IPS-20b (cell line): Measurements from ENCODE around the gene SNORC.

Source experiments
- H3K27ac ChIP-seq: one replicate; pipeline ENCODE4 v1.5.1; 2013; ENCODE audit warnings: low read length
- H3K27me3 ChIP-seq: 2 replicates; pipeline ENCODE4 v1.6.1; 2013; ENCODE audit warnings: mild to moderate bottlenecking, low read length, inconsistent platforms; ENCODE audit not compliant: insufficient read depth
- H3K36me3 ChIP-seq: 2 replicates; pipeline ENCODE4 v1.6.1; 2013; ENCODE audit warnings: low read depth, mild to moderate bottlenecking, inconsistent platforms, low read length, moderate library complexity; ENCODE audit not compliant: insufficient read depth
- H3K4me1 ChIP-seq: 2 replicates; pipeline ENCODE4 v1.6.1; 2013; ENCODE audit warnings: mild to moderate bottlenecking, control low read depth, inconsistent platforms, low read length, moderate library complexity; ENCODE audit not compliant: insufficient read depth
- H3K4me3 ChIP-seq: 2 replicates; pipeline ENCODE4 v1.5.1; 2013; ENCODE audit warnings: mild to moderate bottlenecking, low read length, inconsistent platforms
- H3K9ac ChIP-seq: 2 replicates; pipeline ENCODE4 v1.6.1; 2013; ENCODE audit warnings: low read depth, mild to moderate bottlenecking, inconsistent platforms, low read length, moderate library complexity
- H3K9me3 ChIP-seq: 2 replicates; pipeline ENCODE4 v1.6.1; 2013; ENCODE audit warnings: mild to moderate bottlenecking, low read depth, low read length, inconsistent platforms; ENCODE audit not compliant: insufficient read depth

The SNORC gene

GRCh38 chr2:232877940-232878511 is 8.0 kb downstream of the SNORC start:
- H3K4me1 ChIP-seq: no peaks in the 10 kb centered on the region
- H3K36me3 ChIP-seq: no peaks in the 10 kb centered on the region
- H3K4me3 ChIP-seq: no peak overlapping the region
- peaks cover 42% of the 10 kb centered on the region for H3K27me3 ChIP-seq
- H3K9ac ChIP-seq: no peak overlapping the region
- no peak overlapping the region for H3K27ac ChIP-seq
- no peaks in the 10 kb centered on the region for H3K9me3 ChIP-seq

GRCh38 chr2:232878855-232879617 is 9.0 kb downstream of the SNORC start:
- Histone ChIP-seq H3K4me1 (no peaks in the 10 kb centered on the region), H3K9ac (no peak overlapping the region), H3K9me3 (no peaks in the 10 kb centered on the region), H3K27ac (no peak overlapping the region), H3K27me3 (peaks cover 41% of the 10 kb centered on the region), H3K4me3 (no peak overlapping the region), H3K36me3 (no peaks in the 10 kb centered on the region)

- no peaks in the 10 kb centered on the region for H3K9me3 ChIP-seq
- no peak overlapping the region for H3K4me3 ChIP-seq
- H3K9ac ChIP-seq: no peak overlapping the region
- no peaks in the 10 kb centered on the region for H3K36me3 ChIP-seq
- no peaks in the 10 kb centered on the region for H3K4me1 ChIP-seq
- H3K27me3 ChIP-seq: peaks cover 33% of the 10 kb centered on the region
- no peak overlapping the region for H3K27ac ChIP-seq
Observed at GRCh38 chr2:232879618-232880494, 9.8 kb downstream of the SNORC start.

GRCh38 chr2:232880764-232881351 is 10.8 kb downstream of the SNORC start:
- Histone ChIP-seq H3K9ac (no peak overlapping the region), H3K36me3 (no peaks in the 10 kb centered on the region), H3K4me1 (no peaks in the 10 kb centered on the region), H3K4me3 (no peak overlapping the region), H3K27me3 (peaks cover 23% of the 10 kb centered on the region), H3K27ac (no peak overlapping the region), H3K9me3 (no peaks in the 10 kb centered on the region)

- peaks cover 12% of the 10 kb centered on the region for H3K27me3 ChIP-seq
- H3K4me1 ChIP-seq: no peaks in the 10 kb centered on the region
- H3K9ac ChIP-seq: no peak overlapping the region
- H3K9me3 ChIP-seq: no peaks in the 10 kb centered on the region
- H3K36me3 ChIP-seq: no peaks in the 10 kb centered on the region
- no peak overlapping the region for H3K27ac ChIP-seq
- no peak overlapping the region for H3K4me3 ChIP-seq
Observed at GRCh38 chr2:232882085-232882484, 12.0 kb downstream of the SNORC start.

- H3K27ac ChIP-seq: no peak overlapping the region
- H3K9me3 ChIP-seq: no peaks in the 10 kb centered on the region
- H3K36me3 ChIP-seq: no peaks in the 10 kb centered on the region
- H3K27me3 ChIP-seq: peaks cover 7% of the 10 kb centered on the region
- no peak overlapping the region for H3K4me3 ChIP-seq
- H3K4me1 ChIP-seq: no peaks in the 10 kb centered on the region
- H3K9ac ChIP-seq: no peak overlapping the region
Observed at GRCh38 chr2:232882505-232883115, 12.5 kb downstream of the SNORC start.

- no peaks in the 10 kb centered on the region for H3K36me3 ChIP-seq
- H3K4me1 ChIP-seq: no peaks in the 10 kb centered on the region
- peaks cover under 1% of the 10 kb centered on the region; the same call in 1 of the 2 replicates for H3K27me3 ChIP-seq
- no peak overlapping the region for H3K9ac ChIP-seq
- no peak overlapping the region for H3K4me3 ChIP-seq
- no peak overlapping the region for H3K27ac ChIP-seq
- no peaks in the 10 kb centered on the region for H3K9me3 ChIP-seq
Observed at GRCh38 chr2:232883116-232883721, 13.2 kb downstream of the SNORC start.

- H3K27me3 ChIP-seq: no peaks in the 10 kb centered on the region
- no peaks in the 10 kb centered on the region for H3K4me1 ChIP-seq
- H3K27ac ChIP-seq: no peak overlapping the region
- H3K4me3 ChIP-seq: no peak overlapping the region
- no peak overlapping the region for H3K9ac ChIP-seq
- no peaks in the 10 kb centered on the region for H3K9me3 ChIP-seq
- H3K36me3 ChIP-seq: no peaks in the 10 kb centered on the region
Observed at GRCh38 chr2:232884001-232884421, 13.9 kb downstream of the SNORC start.

GRCh38 chr2:232884549-232885263 is 14.6 kb downstream of the SNORC start:
- Histone ChIP-seq H3K9ac (no peak overlapping the region), H3K36me3 (no peaks in the 10 kb centered on the region)

GRCh38 chr2:232885264-232885961 is 15.3 kb downstream of the SNORC start:
- no peak overlapping the region for H3K27ac ChIP-seq
- no peaks in the 10 kb centered on the region for H3K27me3 ChIP-seq
- H3K4me1 ChIP-seq: no peaks in the 10 kb centered on the region; the same call in 1 of the 2 replicates
- no peak overlapping the region for H3K4me3 ChIP-seq
- H3K9ac ChIP-seq: no peak overlapping the region
- H3K9me3 ChIP-seq: no peaks in the 10 kb centered on the region
- H3K36me3 ChIP-seq: no peaks in the 10 kb centered on the region

More at GRCh38 chr2:232884549-232885263, 14.6 kb downstream of the SNORC start:
- no peaks in the 10 kb centered on the region for H3K27me3 ChIP-seq
- no peaks in the 10 kb centered on the region for H3K9me3 ChIP-seq
- no peak overlapping the region for H3K4me3 ChIP-seq
- no peaks in the 10 kb centered on the region for H3K4me1 ChIP-seq
- H3K27ac ChIP-seq: no peak overlapping the region
